HEK293T (cell line): ENCODE measurements around the gene BORCS5.

Experiments
- CTCF ChIA-PET: fragments of 350-600 bp; formaldehyde crosslinking; extraction: SDS; loops from one replicate; lab custom pipeline; 2021; ENCODE audit warnings: antibody characterized with exemption, inconsistent platforms; lab: Yijun Ruan, JAX
- POLR2A ChIA-PET: fragments of 350-600 bp; formaldehyde crosslinking; extraction: SDS; loops from one replicate; lab custom pipeline; 2020; ENCODE audit warnings: antibody characterized with exemption, inconsistent platforms; lab: Yijun Ruan, JAX
- DNase-seq: peaks from one replicate; pipeline ENCODE4 v3.0.0; 2012; ENCODE audit warnings: mixed read lengths; ENCODE audit errors: extremely low spot score
- ARNT ChIP-seq: fragments of 450-650 bp; IDR thresholded peaks from 2 replicates; pipeline ENCODE4 v1.6.1; 2017; ENCODE audit warnings: mild to moderate bottlenecking
- BHLHE40 ChIP-seq: fragments of 450-650 bp; IDR thresholded peaks from 2 replicates; pipeline ENCODE4 v1.6.1; 2016; ENCODE audit warnings: mild to moderate bottlenecking, moderate library complexity, borderline replicate concordance
- CTBP1 ChIP-seq: fragments of 450-650 bp; IDR thresholded peaks from 2 replicates; pipeline ENCODE4 v1.6.1; 2016; ENCODE audit warnings: borderline replicate concordance
- ELF4 ChIP-seq: fragments of 450-650 bp; IDR thresholded peaks from 2 replicates; pipeline ENCODE4 v1.6.1; 2017; ENCODE audit warnings: antibody characterized with exemption
- FOXA1 ChIP-seq: fragments of 450-650 bp; IDR thresholded peaks from 2 replicates; pipeline ENCODE4 v1.6.1; 2016; ENCODE audit warnings: mild to moderate bottlenecking
- FOXK2 ChIP-seq: fragments of 450-650 bp; IDR thresholded peaks from 2 replicates; pipeline ENCODE4 v1.6.1; 2016; ENCODE audit warnings: mild to moderate bottlenecking
- FOXM1 ChIP-seq: fragments of 450-650 bp; IDR thresholded peaks from 2 replicates; pipeline ENCODE4 v1.6.1; 2017; ENCODE audit warnings: mild to moderate bottlenecking, borderline replicate concordance
- HDGF ChIP-seq: fragments of 450-650 bp; IDR thresholded peaks from 2 replicates; pipeline ENCODE4 v1.6.1; 2017; ENCODE audit warnings: antibody characterized with exemption, borderline replicate concordance
- L3MBTL2 ChIP-seq: fragments of 450-650 bp; conservative IDR thresholded peaks from 2 replicates; pipeline ENCODE4 v1.6.1; 2016; ENCODE audit warnings: mild to moderate bottlenecking
- LEF1 ChIP-seq: fragments of 450-650 bp; IDR thresholded peaks from 2 replicates; pipeline ENCODE4 v1.6.1; 2017; ENCODE audit warnings: mild to moderate bottlenecking, borderline replicate concordance
- NFRKB ChIP-seq: fragments of 450-650 bp; IDR thresholded peaks from 2 replicates; pipeline ENCODE4 v1.6.1; 2016; ENCODE audit warnings: mild to moderate bottlenecking, moderate library complexity
- PKNOX1 ChIP-seq: fragments of 450-650 bp; IDR thresholded peaks from 2 replicates; pipeline ENCODE4 v1.6.1; 2016
- SP1 ChIP-seq: fragments of 450-650 bp; IDR thresholded peaks from 2 replicates; pipeline ENCODE4 v1.6.1; 2017
- SUZ12 ChIP-seq: fragments of 450-650 bp; IDR thresholded peaks from 2 replicates; pipeline ENCODE4 v1.6.1; 2016; ENCODE audit warnings: mild to moderate bottlenecking
- TARDBP ChIP-seq: fragments of 450-650 bp; IDR thresholded peaks from 2 replicates; pipeline ENCODE4 v1.6.1; 2016
- ZNF384 ChIP-seq: fragments of 450-650 bp; IDR thresholded peaks from 2 replicates; pipeline ENCODE4 v1.6.1; 2016

The BORCS5 gene

GRCh38 chr12:12384571-12385340 lies 27.9 kb downstream of the BORCS5 start:
- no peak for DNase-seq
- ChIA-PET POLR2A (interaction anchor here (0.8 kb wide), 1 partner anchor 331 kb away, joined by 3 read pairs; no protein-coding TSS in a partner anchor), CTCF (no interaction called here)
- TF ChIP-seq LEF1 (no peak), TARDBP (no peak), CTBP1 (no peak), FOXA1 (no peak), HDGF (no peak), FOXM1 (no peak), ARNT (no peak), BHLHE40 (no peak), SUZ12 (no peak), PKNOX1 (no peak), ELF4 (no peak), ZNF384 (no peak), NFRKB (no peak), SP1 (no peak), FOXK2 (no peak), L3MBTL2 (no peak)

- no peak for TF ChIP-seq ARNT
- TF ChIP-seq NFRKB: no peak
- no peak for TF ChIP-seq SUZ12
- no peak for TF ChIP-seq SP1
- TF ChIP-seq FOXA1: no peak
- TF ChIP-seq CTBP1: no peak
- no peak for TF ChIP-seq BHLHE40
- TF ChIP-seq FOXM1: no peak
- TF ChIP-seq HDGF: no peak
- no peak for TF ChIP-seq PKNOX1
- no peak for TF ChIP-seq TARDBP
- no peak for TF ChIP-seq ELF4
- TF ChIP-seq LEF1: no peak
- TF ChIP-seq L3MBTL2: no peak
- no peak for TF ChIP-seq ZNF384
- TF ChIP-seq FOXK2: no peak
- DNase-seq: no peak
- POLR2A ChIA-PET: no interaction called here
- CTCF ChIA-PET: interaction anchor here (0.8 kb wide), 1 partner anchor 11 kb away, joined by 4 read pairs; no protein-coding TSS in a partner anchor
Observed at GRCh38 chr12:12387501-12387900, 30.6 kb downstream of the BORCS5 start.

- DNase-seq: no peak
- ChIA-PET CTCF (interaction anchor here (0.6 kb wide), 1 partner anchor 323 kb away, joined by 3 read pairs; no protein-coding TSS in a partner anchor), POLR2A (interaction anchor here (0.7 kb wide), 1 partner anchor 171 kb away, joined by 3 read pairs; no protein-coding TSS in a partner anchor)
- TF ChIP-seq ZNF384: no peak
- no peak for TF ChIP-seq SUZ12
- TF ChIP-seq HDGF: no peak
- no peak for TF ChIP-seq FOXM1
- TF ChIP-seq FOXA1: no peak
- no peak for TF ChIP-seq BHLHE40
- TF ChIP-seq ARNT: no peak
- TF ChIP-seq PKNOX1: no peak
- no peak for TF ChIP-seq ELF4
- no peak for TF ChIP-seq L3MBTL2
- no peak for TF ChIP-seq CTBP1
- TF ChIP-seq NFRKB: no peak
- TF ChIP-seq FOXK2: no peak
- no peak for TF ChIP-seq LEF1
- TF ChIP-seq SP1: no peak
- TF ChIP-seq TARDBP: no peak
Observed at GRCh38 chr12:12392413-12392812, 35.5 kb downstream of the BORCS5 start.

- ChIA-PET POLR2A (interaction anchor here (0.7 kb wide), 1 partner anchor 170 kb away, joined by 3 read pairs; no protein-coding TSS in a partner anchor), CTCF (no interaction called here)
- DNase-seq: no peak
- no peak for TF ChIP-seq TARDBP
- no peak for TF ChIP-seq FOXK2
- no peak for TF ChIP-seq CTBP1
- no peak for TF ChIP-seq FOXM1
- no peak for TF ChIP-seq L3MBTL2
- TF ChIP-seq BHLHE40: no peak
- no peak for TF ChIP-seq PKNOX1
- no peak for TF ChIP-seq SP1
- TF ChIP-seq NFRKB: no peak
Observed at GRCh38 chr12:12393171-12393570, 36.3 kb downstream of the BORCS5 start.

- DNase-seq: no peak
- CTCF ChIA-PET: interaction anchor here (0.5 kb wide), 1 partner anchor 147 kb away, joined by 3 read pairs; no protein-coding TSS in a partner anchor
- POLR2A ChIA-PET: no interaction called here
- TF ChIP-seq ZNF384 (no peak), NFRKB (no peak), L3MBTL2 (no peak), TARDBP (no peak), SUZ12 (no peak), LEF1 (no peak), HDGF (no peak)
Observed at GRCh38 chr12:12396694-12397093, 39.8 kb downstream of the BORCS5 start.
